GM12878 (cell line): ENCODE results near the gene SCGB2B2. TPM values are rescaled to one million over a fixed set of nuclear protein-coding genes. Genes with fewer than 3 reads are reported as not detected.
A peak's percentile ranks its signal among the peaks of the same experiment; 100 is the strongest.

ENCODE experiments used
- ATAC-seq: fragments of 200-7000 bp; cut with Tn5 transposase; 3 replicates; pipeline ENCODE4 v1.9.1; 2020; ENCODE audit warnings: mild to moderate bottlenecking, moderate library complexity
- BruUV-seq: library from RNA; stranded (reverse); fragments of 400-500 nt; replicated peaks from 2 replicates; lab custom pipeline; 2021; lab: Mats Ljungman, UMichigan
- CTCF ChIA-PET: fragments of 300-600 bp; sonication (Branson Sonifier 250); formaldehyde crosslinking; extraction: SDS; loops from one replicate; lab custom pipeline; 2021; ENCODE audit warnings: inconsistent platforms; lab: Yijun Ruan, JAX
- POLR2A ChIA-PET: fragments of 350-600 bp; formaldehyde crosslinking; extraction: SDS; loops from one replicate; lab custom pipeline; 2021; ENCODE audit warnings: inconsistent platforms; lab: Charles Lee
- RAD21 ChIA-PET: fragments of 300-600 bp; sonication (Branson Sonifier 250); formaldehyde crosslinking; loops from one replicate; lab custom pipeline; 2023; ENCODE audit warnings: antibody characterized with exemption; ENCODE audit not compliant: unreplicated experiment; lab: Charles Lee
- SMC1A ChIA-PET: fragments of 300-600 bp; sonication (Branson Sonifier 250); formaldehyde crosslinking; loops from one replicate; lab custom pipeline; 2023; ENCODE audit not compliant: unreplicated experiment, uncharacterized antibody; lab: Charles Lee
- DNase-seq: peaks from one replicate; pipeline ENCODE4 v3.0.0-alpha.2; 2011; ENCODE audit warnings: low read depth, low spot score
- FAIRE-seq: peaks from 3 replicates; lab custom pipeline; 2011; peaks lifted over from hg19 to GRCh38; lab: Jason Lieb, UNC
- H2AFZ ChIP-seq: 2 replicates; pipeline ENCODE4 v1.6.0; 2011; ENCODE audit warnings: low read depth, low read length, control low read depth; ENCODE audit not compliant: control insufficient read depth
- H3K27ac ChIP-seq: 2 replicates; pipeline ENCODE4 v1.5.1; 2011; ENCODE audit warnings: control low read depth; ENCODE audit not compliant: control insufficient read depth, insufficient read depth
- H3K27me3 ChIP-seq, 2 experiments: replicated peaks in 1 of 2; 2 replicates each; pipeline versions ENCODE4 v1.6.0 to v1.6.1; 2011; ENCODE audit warnings: low read length in 1 of 2; ENCODE audit not compliant: control insufficient read depth in 2 of 2, insufficient read depth in 2 of 2
- H3K36me3 ChIP-seq, 2 experiments: 2 replicates each; pipeline ENCODE4 v1.5.1; 2011; ENCODE audit warnings: low read length in 1 of 2; ENCODE audit not compliant: control insufficient read depth in 2 of 2, insufficient read depth in 2 of 2
- H3K4me1 ChIP-seq: 2 replicates; pipeline ENCODE4 v1.6.1; 2011; ENCODE audit warnings: mild to moderate bottlenecking, low read length, moderate library complexity, mixed read lengths; ENCODE audit not compliant: control insufficient read depth, insufficient read depth
- H3K4me2 ChIP-seq: 2 replicates; pipeline ENCODE4 v1.6.0; 2011; ENCODE audit warnings: control low read depth; ENCODE audit not compliant: control insufficient read depth, insufficient read depth
- H3K4me3 ChIP-seq: fragments of 200-600 bp; sonication (generic); 2 replicates; pipeline ENCODE4 v1.5.1; 2016
- H3K79me2 ChIP-seq: 2 replicates; pipeline ENCODE4 v1.6.0; 2011; ENCODE audit warnings: low read length; ENCODE audit not compliant: control insufficient read depth, insufficient read depth
- H3K9ac ChIP-seq: 2 replicates; pipeline ENCODE4 v1.8.0; 2011; ENCODE audit warnings: low read length, control low read depth, mixed read lengths; ENCODE audit not compliant: control insufficient read depth, insufficient read depth
- H3K9me3 ChIP-seq: replicated peaks from 3 replicates; pipeline ENCODE4 v1.5.1; 2011; ENCODE audit warnings: mild to moderate bottlenecking, low read length; ENCODE audit not compliant: control insufficient read depth, insufficient read depth
- H4K20me1 ChIP-seq: 2 replicates; pipeline ENCODE4 v1.6.0; 2011; ENCODE audit not compliant: control insufficient read depth, insufficient read depth
- BHLHE40 ChIP-seq, 2 experiments: fragments of 450-650 bp in 1 of 2; IDR thresholded peaks; 2 replicates each; pipeline ENCODE4 v1.6.1; 2011 to 2017; ENCODE audit warnings: low read depth in 2 of 2, borderline replicate concordance in 1 of 2, improper control_type of control experiment in 1 of 2, low read length in 1 of 2, mild to moderate bottlenecking in 1 of 2
- EP300 ChIP-seq, 2 experiments: fragments of 150-350 bp in 1 of 2; IDR thresholded peaks; 2 replicates each; pipeline ENCODE4 v1.6.1; 2011 to 2012; ENCODE audit warnings: low read depth in 2 of 2, low read length in 2 of 2, borderline replicate concordance in 1 of 2, improper control_type of control experiment in 1 of 2, inconsistent platforms in 1 of 2; ENCODE audit not compliant: control insufficient read depth in 1 of 2
- IRF4 ChIP-seq: IDR thresholded peaks from 2 replicates; pipeline ENCODE4 v1.6.1; 2011; ENCODE audit warnings: low read depth, low read length
- YY1 ChIP-seq: IDR thresholded peaks from 2 replicates; pipeline ENCODE4 v1.6.1; 2011; ENCODE audit warnings: low read depth, mild to moderate bottlenecking, low read length
- WGBS: methylation state at CpG from one replicate; pipeline ENCODE4 v1.1.6; 2016; ENCODE audit warnings: low lambda C conversion rate; ENCODE audit not compliant: insufficient replicate concordance, insufficient coverage; ENCODE audit errors: missing lambda C conversion rate; 5-methylcytosine and 5-hydroxymethylcytosine counted together
- in situ Hi-C: fragments of 300-500 bp; cut with MboI; formaldehyde crosslinking; loops from 9 replicates; pipeline ENCODE4 v1.14.3; 2018; ENCODE audit warnings: mixed read lengths
- intact Hi-C: fragments of 100-400 bp; cut with micrococcal nuclease; formaldehyde crosslinking; loops from one replicate; pipeline ENCODE4 v1.14.2; 2022; ENCODE audit not compliant: unreplicated experiment
- polyA plus RNA-seq, 11 experiments: library from polyadenylated mRNA; depleted of rRNA in 4 of 11; unstranded in 6 of 11; stranded (reverse) in 5 of 11; fragments of >200 nt; fragmentation: Nextera tagmentation in 4 of 11; fragmentation: Illumina TruSeq in 1 of 11; extraction: Ambion mirVana in 4 of 11; extraction: Trizol in 1 of 11; gene quantifications; 1 replicate in 1 of 11; 2 replicates in 10 of 11; pipeline versions ENCODE4 v1.2.1 to v1.2.3, GENCODE V29; 2011 to 2016; ENCODE audit warnings: inconsistent platforms in 2 of 11, missing spikeins in 2 of 11, low read depth in 1 of 11
- total RNA-seq, 4 experiments: library from RNA; depleted of rRNA in 3 of 4; stranded (reverse); fragments of >200 nt in 3 of 4; fragmentation: Illumina TruSeq in 1 of 4; extraction: Trizol in 1 of 4; gene quantifications; 2 replicates each; pipeline versions ENCODE4 v1.2.1 to v1.2.3, GENCODE V29; 2013 to 2021
- TF ChIP-seq, protein P1 (sequence below): fragments of 450-650 bp; formaldehyde crosslinking; IDR thresholded peaks from 2 replicates; pipeline ENCODE4 v1.5.0; 2022; ENCODE audit warnings: mild to moderate bottlenecking, missing genetic modification characterization

Gene SCGB2B2
- total and polyA plus RNA-seq, 10 of the 15 experiments (the other 5 are each of a cell fraction or from before 2014, with no cell fraction given), result 0.06 to 0.35 (median 0.21) TPM; not detected in 6

DNA sequence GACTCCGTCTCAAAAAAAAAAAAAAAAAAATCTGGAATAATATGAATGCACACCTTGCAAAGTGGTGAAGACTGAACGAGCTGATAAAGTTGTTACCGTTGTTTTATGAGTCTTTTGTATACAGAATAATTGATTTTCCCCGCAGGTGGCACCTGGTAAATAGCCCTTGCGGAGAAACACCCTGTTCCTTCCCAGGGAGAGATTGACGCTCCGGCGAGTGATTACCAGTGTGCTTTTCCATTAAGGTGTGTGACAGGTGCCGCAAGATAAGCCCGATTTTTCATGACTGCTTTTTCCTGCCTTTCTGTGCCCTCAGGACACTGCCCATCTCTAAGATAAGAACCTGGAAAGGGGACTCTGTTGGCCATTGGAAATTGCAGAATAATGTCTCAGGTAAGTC lies 1.5 kb upstream of the SCGB2B2 start (continued):
- TF ChIP-seq, protein P1, sequence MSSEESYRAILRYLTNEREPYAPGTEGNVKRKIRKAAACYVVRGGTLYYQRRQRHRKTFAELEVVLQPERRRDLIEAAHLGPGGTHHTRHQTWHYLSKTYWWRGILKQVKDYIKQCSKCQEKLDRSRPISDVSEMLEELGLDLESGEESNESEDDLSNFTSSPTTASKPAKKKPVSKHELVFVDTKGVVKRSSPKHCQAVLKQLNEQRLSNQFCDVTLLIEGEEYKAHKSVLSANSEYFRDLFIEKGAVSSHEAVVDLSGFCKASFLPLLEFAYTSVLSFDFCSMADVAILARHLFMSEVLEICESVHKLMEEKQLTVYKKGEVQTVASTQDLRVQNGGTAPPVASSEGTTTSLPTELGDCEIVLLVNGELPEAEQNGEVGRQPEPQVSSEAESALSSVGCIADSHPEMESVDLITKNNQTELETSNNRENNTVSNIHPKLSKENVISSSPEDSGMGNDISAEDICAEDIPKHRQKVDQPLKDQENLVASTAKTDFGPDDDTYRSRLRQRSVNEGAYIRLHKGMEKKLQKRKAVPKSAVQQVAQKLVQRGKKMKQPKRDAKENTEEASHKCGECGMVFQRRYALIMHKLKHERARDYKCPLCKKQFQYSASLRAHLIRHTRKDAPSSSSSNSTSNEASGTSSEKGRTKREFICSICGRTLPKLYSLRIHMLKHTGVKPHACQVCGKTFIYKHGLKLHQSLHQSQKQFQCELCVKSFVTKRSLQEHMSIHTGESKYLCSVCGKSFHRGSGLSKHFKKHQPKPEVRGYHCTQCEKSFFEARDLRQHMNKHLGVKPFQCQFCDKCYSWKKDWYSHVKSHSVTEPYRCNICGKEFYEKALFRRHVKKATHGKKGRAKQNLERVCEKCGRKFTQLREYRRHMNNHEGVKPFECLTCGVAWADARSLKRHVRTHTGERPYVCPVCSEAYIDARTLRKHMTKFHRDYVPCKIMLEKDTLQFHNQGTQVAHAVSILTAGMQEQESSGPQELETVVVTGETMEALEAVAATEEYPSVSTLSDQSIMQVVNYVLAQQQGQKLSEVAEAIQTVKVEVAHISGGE, result no peak
- no peak for TF ChIP-seq IRF4

DNA sequence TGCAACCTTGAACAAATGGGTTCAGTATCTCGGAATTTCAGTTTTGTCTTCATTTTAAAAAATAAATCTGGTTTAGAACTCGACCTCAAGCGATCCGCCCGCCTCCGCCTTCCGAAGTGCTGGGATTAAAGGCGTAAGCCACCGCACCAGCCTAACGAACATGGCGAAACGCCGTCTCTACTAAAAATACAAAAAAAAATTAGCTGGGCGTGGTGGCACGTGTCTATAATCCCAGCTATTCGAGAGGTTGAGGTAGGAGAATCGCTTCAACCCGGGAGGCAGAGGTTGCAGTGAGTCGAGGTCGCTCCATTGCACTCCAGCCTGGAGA lies 1.1 kb upstream of the SCGB2B2 start:
- ChIA-PET CTCF (interaction anchor here (1.0 to 3.2 kb wide), 5 partner anchors 15 to 55 kb away, joined by 3 to 12 read pairs (median 6); no protein-coding TSS in a partner anchor), POLR2A (interaction anchor here (0.7 kb wide), 1 partner anchor 36 kb away, joined by 7 read pairs; no protein-coding TSS in a partner anchor), RAD21 (interaction anchor here (0.6 to 1.2 kb wide), 2 partner anchors 100 to 463 kb away, joined by 3 read pairs; no protein-coding TSS in a partner anchor), SMC1A (no interaction called here)
- Histone ChIP-seq H3K4me3 (peak overlapping the region; percentile 67), H3K27ac (peak overlapping the region; percentile 95), H3K36me3 (peaks cover 0 to 18% of the 10 kb centered on the region in 2 experiments; a peak in 3 of 4 replicates), H3K27me3 (no peaks in the 10 kb centered on the region), H3K9me3 (peaks cover 30% of the 10 kb centered on the region), H3K79me2 (peaks cover 4% of the 10 kb centered on the region), H3K4me1 (peaks cover 10% of the 10 kb centered on the region), H2AFZ (peak overlapping the region; percentile 94), H3K9ac (peak overlapping the region; percentile 94), H4K20me1 (no peaks in the 10 kb centered on the region), H3K4me2 (peak overlapping the region; percentile 80)
- TF ChIP-seq YY1 (peak; percentile 20; the same call in 1 of the 2 replicates), EP300 (IDR thresholded peaks at IDR 0.05; ENCODE audit: borderline replicate concordance in 1 of 2, control insufficient read depth in 1 of 2, low read depth in 2 of 2, low read length in 2 of 2) (no peak), BHLHE40 (IDR thresholded peaks at IDR 0.05; ENCODE audit: borderline replicate concordance in 1 of 2, low read depth in 2 of 2, low read length in 1 of 2) (peak in 1 of 2 experiments; percentile 39; a peak in 1 of 4 replicates)
- in situ Hi-C loops (no loop called here), intact Hi-C loops (loop anchor here (5.0 kb wide), 1 partner anchor 506 kb away; the partner anchor contains the start of gene LSM14A)
- ATAC-seq (no peak), FAIRE-seq (no peak), DNase-seq (no peak)
- TSS peak; percentile 63 for BruUV-seq
- 13% methylated on average over 20 of the region's 20 CpGs for WGBS
